ENCODE measurements around the gene SHLD1. TPM values are rescaled to one million over a fixed set of nuclear protein-coding genes. Genes with fewer than 3 reads are reported as not detected.

SHLD1 gene
- total RNA-seq, 1 donor from 2014 or later, result 3.5 TPM

- no peak for DNase-seq
These were observed 142.9 kb downstream of the SHLD1 start for GRCh38 chr20:5893052-5893451.

DNA sequence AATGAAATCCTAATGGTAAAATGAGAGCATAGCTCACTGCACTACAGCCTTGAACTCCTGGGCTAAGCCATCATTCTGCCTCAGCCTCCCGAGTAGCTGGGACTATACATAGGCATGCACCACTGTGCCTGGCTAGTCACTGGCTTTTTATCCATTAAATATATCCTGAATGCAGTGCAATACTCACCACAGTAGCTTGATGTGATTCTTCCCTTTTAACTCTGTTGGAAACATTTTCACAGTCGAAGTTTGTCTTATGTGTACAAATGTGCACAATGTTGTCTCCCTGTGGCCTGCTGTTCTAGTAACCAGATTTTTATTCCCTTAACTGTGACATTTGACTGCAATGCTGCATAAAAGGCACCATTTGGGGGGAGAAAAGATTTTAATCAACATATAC is 143.4 kb downstream of the SHLD1 start:
- DNase-seq, result no peak

DNA sequence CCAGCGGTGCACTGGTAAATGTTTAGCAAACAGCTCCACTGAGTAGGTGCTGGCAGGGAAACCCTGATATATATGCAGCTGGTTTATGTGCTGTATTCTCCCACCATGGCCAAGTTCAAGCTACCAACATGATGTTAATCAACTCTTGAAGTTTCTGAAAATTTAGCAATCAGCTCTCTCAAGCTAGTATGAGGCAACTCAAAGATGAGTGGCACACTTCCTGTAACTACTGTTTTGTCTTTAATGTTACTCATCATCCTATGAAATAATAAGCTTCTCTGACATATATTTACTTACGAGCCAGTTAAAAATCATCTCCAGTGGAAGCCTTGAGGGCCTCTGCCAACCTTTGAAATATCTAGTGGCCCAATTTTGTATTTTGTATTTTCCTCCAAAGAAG is 145.4 kb downstream of the SHLD1 start:
- no peak for DNase-seq

DNA sequence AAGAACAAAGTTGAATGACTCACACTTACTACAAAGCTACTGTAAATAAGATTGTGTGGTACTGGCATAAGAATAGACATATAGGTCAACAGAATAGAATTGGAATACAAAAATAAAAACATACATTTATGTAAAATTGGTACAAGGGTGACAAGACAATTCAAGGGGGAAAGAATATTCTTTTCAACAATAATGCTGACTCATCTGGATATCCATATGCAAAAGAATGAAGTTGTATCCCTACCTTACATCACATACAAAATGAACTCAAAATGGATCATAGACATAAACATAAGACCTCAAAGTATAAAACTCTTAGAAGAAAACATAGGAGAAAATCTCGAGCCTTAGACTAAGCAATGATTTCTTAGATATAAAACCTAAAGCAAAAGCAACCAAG is 149.2 kb downstream of the SHLD1 start:
- DNase-seq, result no peak

DNA sequence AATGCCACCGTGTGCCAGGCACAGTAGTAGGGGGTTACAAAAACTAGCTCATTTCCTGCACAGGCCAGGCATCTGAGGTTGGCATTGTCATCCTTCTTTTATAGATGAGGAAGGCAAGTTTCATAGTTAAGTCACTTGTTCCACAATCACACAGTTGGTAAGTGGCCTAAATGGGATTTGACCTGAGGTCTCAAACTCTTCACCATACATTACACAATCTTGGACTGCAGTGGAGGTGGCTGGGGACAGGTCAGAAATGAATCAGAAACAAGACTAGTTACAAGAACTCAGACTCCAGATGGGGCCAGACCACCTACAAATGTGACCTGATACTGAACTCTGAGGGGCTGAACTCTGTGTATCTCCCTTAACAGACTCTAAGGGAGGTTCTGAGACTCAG is 150.7 kb downstream of the SHLD1 start:
- DNase-seq, result no peak

DNA sequence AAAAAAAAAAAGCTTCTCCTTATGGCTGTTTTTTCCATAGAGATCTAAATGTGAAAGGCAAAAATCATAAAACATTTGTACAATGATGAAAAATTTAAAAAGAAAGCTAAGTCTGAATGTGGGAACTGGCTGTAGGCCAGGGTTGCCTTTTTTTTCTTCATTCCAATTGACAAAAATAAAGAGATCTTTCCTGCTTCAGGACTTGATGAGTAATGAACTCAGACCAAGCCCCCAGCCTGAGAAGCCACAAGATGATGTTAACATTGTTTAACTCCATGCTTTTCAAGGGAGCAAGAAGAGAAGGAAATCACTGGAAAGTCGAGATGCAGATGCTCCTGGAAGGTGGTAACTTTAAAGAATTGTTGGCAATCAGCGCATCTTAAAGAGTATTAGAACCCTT is 158.8 kb downstream of the SHLD1 start:
- DNase-seq, result no peak

- no peak for DNase-seq
These were observed 160.0 kb downstream of the SHLD1 start for GRCh38 chr20:5910186-5910585.

GRCh38 chr20:5913166-5913565 is 163.0 kb downstream of the SHLD1 start:
- DNase-seq, result no peak

Small RNAs within 50 kb of the gene (small RNA-seq; reads per million reads assigned to genes)
- gene RNU1-55P (ENCODE audit: low replicate concordance), result not detected

Other genes starting within 250 kb of the SHLD1 start
- 47.9 TPM for gene GPCPD1, start 139.4 kb upstream of the SHLD1 start, total RNA-seq
- gene CHGB, start 161.1 kb downstream of the SHLD1 start, total RNA-seq, result 0.51 TPM
- gene TRMT6, start 200.1 kb downstream of the SHLD1 start, total RNA-seq, result 7.6 TPM
- 13.5 TPM for gene MCM8, start 200.3 kb downstream of the SHLD1 start, total RNA-seq